Epithelial cell of proximal tubule (primary cell): ENCODE data around the gene KCNJ14. TPM values are rescaled to one million over a fixed set of nuclear protein-coding genes. Genes with fewer than 3 reads are reported as not detected.

Experiments used
- DNase-seq: peaks from one replicate; pipeline ENCODE4 v3.0.0-alpha.2; 2011; ENCODE audit warnings: low read depth
- H3K4me3 ChIP-seq: 2 replicates; pipeline ENCODE4 v1.5.1; 2011; ENCODE audit warnings: low read depth, mild to moderate bottlenecking, low read length
- CTCF ChIP-seq: conservative IDR thresholded peaks from 2 replicates; pipeline ENCODE4 v1.5.1; 2012; ENCODE audit warnings: low read depth, mild to moderate bottlenecking, low read length
- total RNA-seq: library from RNA; depleted of rRNA; stranded (reverse); fragments of >200 nt; gene quantifications from 2 replicates; pipeline ENCODE4 v1.2.3, GENCODE V29; 2015

Gene KCNJ14
- total RNA-seq, 1 donor from 2014 or later = 0.06 TPM

GRCh38 chr19:48444936-48445200 lies 10.5 kb upstream of the KCNJ14 start:
- no peak for TF ChIP-seq CTCF
- H3K4me3 ChIP-seq = peak overlapping the region; percentile 100
- DNase-seq = no peak

- TF ChIP-seq CTCF = peak; percentile 65
- H3K4me3 ChIP-seq = peak overlapping the region; percentile 100
- DNase-seq = peak; percentile 83
Measured at GRCh38 chr19:48445256-48445605, 10.1 kb upstream of the KCNJ14 start.

GRCh38 chr19:48445606-48446481 lies 9.5 kb upstream of the KCNJ14 start, which contains the start of gene GRWD1:
GRWD1 (plus strand) TSS chr19:48445983; CDS start chr19:48446006, 23 bp downstream.
- H3K4me3 ChIP-seq = peak within 1 kb of the TSS; percentile 100
- peak; percentile 84 for DNase-seq
- TF ChIP-seq CTCF = peak; percentile 28

GRCh38 chr19:48446579-48446978 lies 8.8 kb upstream of the KCNJ14 start:
- H3K4me3 ChIP-seq = peak overlapping the region; percentile 100
- DNase-seq = no peak
- no peak for TF ChIP-seq CTCF

- no peak for DNase-seq
- no peak for TF ChIP-seq CTCF
- no peak overlapping the region for H3K4me3 ChIP-seq
Measured at GRCh38 chr19:48448563-48448962, 6.8 kb upstream of the KCNJ14 start.

- TF ChIP-seq CTCF = no peak
- H3K4me3 ChIP-seq = no peak overlapping the region
- no peak for DNase-seq
Measured at GRCh38 chr19:48450441-48450840, 4.9 kb upstream of the KCNJ14 start.

- DNase-seq = no peak
- TF ChIP-seq CTCF = no peak
- H3K4me3 ChIP-seq = no peak overlapping the region
Measured at GRCh38 chr19:48450863-48451262, 4.5 kb upstream of the KCNJ14 start.
